NOMO-1 (cell line): ENCODE results near the gene STAT5A.
A peak's percentile ranks its signal among the peaks of the same experiment; 100 is the strongest.
"Not testable (repeated sequence)": the region's sequence is repeated elsewhere in the genome, so short reads cannot be mapped to it uniquely, and the experiment has no call there.

ENCODE experiments used
- DNase-seq, 2 experiments: peaks; one replicate each; lab custom pipeline; 2025; ENCODE audit not compliant: unreplicated experiment in 2 of 2; lab: John Stamatoyannopoulos, UW

Gene STAT5A

DNA sequence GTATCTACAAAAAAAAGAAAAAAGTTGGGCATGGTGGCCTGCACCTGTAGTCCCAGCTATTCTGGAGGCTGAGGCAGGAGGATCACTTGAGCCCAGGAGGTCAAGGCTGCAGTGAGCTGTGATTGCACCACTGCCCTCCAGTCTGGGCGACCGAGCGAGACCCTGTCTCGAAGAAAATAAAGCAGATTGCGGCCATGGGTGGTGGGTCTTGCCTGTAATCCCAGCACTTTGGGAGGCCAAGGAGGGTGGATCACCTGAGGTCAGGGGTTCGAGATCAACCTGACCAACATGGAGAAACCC is 16.7 kb downstream of the STAT5A start:
- DNase-seq = not testable (repeated sequence)

DNA sequence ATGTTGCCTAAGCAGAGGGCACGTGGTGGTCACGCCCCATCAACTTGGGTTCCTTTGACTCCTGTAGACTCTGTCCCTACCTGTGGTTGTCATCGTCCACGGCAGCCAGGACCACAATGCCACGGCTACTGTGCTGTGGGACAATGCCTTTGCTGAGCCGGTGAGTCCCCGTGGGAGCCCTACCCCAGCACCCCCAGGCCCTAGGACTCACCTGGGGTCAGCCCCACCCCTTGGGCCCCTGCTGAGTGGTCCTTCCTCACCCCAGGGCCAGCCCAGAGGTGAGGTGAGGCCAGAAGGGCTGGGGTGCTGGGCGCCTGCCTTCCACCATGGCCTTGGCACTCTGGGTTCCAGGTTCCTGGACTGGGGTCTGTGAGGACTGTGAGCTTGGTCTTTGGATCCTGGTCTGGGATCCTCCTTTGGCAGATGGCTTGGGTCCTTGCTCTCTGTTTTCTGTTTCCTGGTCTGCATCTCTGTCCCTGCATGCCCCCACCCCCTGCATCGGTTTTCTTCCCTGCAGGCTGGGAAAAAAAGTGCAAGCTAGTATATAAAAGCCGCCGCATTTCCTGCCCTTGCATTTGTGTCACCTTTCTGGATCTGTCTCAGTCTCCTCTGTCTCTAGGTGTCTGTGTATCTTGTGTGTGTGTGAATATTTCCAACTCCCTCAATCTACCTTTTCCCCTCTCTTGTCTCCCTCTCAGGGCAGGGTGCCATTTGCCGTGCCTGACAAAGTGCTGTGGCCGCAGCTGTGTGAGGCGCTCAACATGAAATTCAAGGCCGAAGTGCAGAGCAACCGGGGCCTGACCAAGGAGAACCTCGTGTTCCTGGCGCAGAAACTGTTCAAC is 17.5 kb downstream of the STAT5A start:
- no peak for DNase-seq

DNA sequence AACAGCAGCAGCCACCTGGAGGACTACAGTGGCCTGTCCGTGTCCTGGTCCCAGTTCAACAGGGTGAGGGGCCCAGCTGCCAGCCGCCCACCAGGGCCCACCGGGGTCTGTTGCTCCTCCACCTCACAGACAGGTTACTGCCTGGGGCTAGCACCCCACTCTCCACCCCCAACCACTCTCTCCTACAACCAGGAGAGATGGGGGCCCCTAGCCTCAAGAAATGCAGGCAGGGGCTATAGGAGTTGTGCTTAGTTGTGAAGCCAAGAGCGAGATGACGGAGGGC is 18.0 kb downstream of the STAT5A start:
- no peak for DNase-seq

DNA sequence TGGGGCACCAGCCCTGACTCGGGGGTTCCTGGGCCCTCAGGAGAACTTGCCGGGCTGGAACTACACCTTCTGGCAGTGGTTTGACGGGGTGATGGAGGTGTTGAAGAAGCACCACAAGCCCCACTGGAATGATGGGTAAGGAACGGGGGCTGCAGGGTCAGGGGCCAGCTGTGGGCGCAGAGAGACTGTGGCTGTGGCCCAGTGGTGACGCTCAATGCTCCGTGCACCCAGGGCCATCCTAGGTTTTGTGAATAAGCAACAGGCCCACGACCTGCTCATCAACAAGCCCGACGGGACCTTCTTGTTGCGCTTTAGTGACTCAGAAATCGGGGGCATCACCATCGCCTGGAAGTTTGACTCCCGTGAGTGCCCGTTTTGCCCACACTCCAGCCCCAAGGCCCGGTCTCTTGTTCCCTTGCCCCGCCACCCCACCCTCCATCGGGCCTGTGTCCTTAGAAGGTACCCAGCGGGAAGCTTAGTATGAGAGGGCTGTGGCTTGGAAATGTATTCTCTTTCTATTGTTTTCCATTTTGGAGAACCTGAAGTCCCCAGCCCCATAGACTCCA is 19.1 kb downstream of the STAT5A start:
- no peak for DNase-seq

DNA sequence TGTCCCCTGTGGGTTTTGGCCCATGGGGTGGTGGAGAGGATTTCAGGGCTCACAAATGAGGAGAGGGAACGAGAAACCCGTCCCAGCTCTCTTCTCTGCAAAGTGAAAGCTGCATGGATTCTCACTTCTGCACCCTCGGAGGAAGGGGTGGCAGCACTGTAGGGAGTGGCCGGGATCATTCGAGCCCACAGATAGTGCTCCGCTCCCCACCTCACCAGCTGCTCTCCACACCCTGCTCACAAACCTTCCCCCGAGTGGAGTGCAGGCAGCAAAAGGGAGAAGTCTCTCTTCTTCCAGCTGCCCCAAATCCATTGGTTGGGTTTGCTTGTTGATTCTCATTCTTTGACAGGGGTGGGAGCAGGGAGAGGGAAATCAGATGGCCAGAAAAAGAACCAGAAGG is 20.1 kb downstream of the STAT5A start:
- no peak for DNase-seq

DNA sequence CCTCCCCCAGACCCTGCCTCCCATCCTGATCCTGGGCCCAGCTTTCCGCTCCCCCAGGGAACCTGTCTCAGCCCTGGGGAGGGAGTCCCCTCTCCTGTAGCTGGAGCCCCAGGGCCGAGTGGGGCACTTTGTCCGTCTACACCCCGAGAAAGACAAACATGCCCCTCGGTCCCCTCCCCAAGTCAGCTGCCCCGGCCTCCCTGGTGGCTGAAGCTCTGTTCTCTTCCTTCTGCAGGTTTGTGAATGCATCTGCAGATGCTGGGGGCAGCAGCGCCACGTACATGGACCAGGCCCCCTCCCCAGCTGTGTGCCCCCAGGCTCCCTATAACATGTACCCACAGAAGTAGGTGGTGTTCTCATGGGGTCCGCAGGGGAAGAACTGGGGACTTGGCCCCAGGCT is 20.8 kb downstream of the STAT5A start:
- DNase-seq = no peak

DNA sequence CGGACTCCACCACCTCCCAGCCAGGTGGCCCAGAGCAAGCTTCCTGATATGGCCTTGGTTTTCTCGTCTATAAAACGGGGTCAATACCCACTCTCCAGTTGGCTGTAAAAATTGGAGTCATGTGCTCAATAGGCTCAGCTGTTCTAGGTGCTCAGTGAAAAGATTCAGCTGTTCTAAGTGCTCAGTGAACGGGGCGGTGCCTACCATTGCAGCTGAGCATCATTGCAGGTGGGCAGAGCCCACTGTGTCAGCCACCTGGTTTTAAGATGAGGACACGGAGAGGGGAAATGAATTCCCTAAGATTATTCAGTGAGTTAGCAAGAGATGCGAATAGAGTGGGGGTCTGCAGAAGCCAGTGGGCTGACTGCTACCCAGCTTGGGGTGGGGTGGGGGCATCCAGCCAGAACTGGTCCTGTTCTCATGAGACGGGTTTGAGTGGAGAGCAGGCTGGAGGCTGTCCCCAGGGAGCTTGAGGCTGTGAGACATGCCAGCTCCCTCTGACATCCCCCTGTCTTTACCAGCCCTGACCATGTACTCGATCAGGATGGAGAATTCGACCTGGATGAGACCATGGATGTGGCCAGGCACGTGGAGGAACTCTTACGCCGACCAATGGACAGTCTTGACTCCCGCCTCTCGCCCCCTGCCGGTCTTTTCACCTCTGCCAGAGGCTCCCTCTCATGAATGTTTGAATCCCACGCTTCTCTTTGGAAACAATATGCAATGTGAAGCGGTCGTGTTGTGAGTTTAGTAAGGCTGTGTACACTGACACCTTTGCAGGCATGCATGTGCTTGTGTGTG is 21.9 kb downstream of the STAT5A start:
- no peak for DNase-seq

DNA sequence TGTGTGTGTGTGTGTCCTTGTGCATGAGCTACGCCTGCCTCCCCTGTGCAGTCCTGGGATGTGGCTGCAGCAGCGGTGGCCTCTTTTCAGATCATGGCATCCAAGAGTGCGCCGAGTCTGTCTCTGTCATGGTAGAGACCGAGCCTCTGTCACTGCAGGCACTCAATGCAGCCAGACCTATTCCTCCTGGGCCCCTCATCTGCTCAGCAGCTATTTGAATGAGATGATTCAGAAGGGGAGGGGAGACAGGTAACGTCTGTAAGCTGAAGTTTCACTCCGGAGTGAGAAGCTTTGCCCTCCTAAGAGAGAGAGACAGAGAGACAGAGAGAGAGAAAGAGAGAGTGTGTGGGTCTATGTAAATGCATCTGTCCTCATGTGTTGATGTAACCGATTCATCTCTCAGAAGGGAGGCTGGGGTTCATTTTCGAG is 22.5 kb downstream of the STAT5A start:
- DNase-seq = no peak

DNA sequence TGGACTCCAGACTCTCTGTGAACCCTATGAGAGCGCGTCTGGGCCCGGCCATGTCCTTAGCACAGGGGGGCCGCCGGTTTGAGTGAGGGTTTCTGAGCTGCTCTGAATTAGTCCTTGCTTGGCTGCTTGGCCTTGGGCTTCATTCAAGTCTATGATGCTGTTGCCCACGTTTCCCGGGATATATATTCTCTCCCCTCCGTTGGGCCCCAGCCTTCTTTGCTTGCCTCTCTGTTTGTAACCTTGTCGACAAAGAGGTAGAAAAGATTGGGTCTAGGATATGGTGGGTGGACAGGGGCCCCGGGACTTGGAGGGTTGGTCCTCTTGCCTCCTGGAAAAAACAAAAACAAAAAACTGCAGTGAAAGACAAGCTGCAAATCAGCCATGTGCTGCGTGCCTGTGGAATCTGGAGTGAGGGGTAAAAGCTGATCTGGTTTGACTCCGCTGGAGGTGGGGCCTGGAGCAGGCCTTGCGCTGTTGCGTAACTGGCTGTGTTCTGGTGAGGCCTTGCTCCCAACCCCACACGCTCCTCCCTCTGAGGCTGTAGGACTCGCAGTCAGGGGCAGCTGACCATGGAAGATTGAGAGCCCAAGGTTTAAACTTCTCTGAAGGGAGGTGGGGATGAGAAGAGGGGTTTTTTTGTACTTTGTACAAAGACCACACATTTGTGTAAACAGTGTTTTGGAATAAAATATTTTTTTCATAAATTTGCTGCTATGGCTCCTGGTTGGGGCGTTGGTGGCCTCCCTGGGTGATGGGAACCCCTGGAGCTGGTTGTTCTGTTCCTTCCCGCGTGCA is 23.1 kb downstream of the STAT5A start:
- DNase-seq = peak; percentile 80 to 92

DNA sequence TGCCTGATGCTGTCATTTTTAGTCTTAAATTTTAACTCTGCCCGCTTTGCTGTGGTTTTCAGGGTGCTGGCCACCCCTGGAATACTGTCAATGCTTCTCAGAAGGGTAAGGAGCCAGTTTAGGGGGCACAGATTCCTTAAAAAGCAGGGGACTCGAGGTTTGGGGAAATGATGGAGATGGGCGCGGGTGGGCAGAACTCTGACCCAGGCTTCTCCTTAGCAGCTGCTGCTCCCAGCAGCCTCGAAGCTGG is 23.7 kb downstream of the STAT5A start:
- DNase-seq = no peak

DNA sequence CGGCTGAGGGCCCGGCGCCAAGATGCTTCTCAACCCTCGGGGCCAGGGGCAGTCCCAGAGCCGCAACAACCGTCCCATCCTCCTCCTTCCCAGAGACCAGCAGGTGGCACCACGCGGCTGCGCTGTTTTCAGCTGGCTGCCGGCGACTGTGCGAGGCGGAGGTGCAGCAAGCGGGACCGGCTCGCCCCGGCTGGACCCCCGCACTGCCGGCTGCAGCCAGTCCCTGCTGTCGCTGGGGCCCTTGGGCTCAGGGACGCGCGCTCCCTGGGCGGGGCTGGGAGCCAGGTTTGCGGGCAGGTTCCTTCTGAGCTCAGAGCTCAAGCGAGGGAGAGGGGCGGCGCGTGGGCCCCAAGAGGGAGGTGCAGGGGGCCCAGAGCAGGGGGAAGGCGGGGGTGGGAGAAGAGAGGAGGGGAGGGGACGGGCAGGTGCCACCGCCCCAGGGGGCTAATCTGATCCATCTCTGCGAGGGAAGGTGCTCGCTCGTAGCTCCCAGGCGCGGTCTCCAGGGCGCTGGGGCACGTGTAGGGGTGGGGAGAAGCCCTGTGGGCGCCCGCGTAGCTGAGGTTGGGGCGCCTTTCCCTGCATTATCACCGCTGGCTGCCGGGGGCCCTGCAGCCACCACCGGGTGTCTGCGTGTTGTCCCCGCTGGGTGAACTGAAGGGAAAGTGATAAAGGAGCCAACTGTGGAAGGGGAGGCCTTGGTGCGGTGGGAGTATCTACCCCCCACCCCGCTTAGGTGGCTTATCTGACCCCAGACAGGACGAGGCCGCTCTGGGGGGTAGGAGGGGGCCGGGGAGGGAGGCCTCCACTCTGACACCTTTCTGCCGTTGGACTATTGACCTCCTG is 24.2 kb downstream of the STAT5A start:
- DNase-seq = no peak

DNA sequence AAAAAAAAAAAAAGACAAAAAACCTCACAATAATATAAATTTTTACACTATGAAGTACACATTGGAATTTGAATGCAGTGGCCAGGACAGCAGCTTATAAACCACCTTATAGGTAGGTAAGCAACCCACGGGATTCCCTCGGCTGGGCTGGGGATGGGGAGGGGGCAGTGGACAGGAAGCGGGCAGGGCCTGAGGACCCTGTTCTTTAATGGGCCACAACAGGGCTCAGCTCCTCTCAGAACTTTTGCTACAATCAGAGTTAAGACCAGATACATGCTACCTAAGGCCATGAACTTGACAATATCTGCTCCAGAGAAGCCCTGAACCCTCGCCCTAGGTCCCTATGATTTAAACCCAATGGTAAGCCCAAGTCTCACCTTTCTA is 25.1 kb downstream of the STAT5A start:
- no peak for DNase-seq

DNA sequence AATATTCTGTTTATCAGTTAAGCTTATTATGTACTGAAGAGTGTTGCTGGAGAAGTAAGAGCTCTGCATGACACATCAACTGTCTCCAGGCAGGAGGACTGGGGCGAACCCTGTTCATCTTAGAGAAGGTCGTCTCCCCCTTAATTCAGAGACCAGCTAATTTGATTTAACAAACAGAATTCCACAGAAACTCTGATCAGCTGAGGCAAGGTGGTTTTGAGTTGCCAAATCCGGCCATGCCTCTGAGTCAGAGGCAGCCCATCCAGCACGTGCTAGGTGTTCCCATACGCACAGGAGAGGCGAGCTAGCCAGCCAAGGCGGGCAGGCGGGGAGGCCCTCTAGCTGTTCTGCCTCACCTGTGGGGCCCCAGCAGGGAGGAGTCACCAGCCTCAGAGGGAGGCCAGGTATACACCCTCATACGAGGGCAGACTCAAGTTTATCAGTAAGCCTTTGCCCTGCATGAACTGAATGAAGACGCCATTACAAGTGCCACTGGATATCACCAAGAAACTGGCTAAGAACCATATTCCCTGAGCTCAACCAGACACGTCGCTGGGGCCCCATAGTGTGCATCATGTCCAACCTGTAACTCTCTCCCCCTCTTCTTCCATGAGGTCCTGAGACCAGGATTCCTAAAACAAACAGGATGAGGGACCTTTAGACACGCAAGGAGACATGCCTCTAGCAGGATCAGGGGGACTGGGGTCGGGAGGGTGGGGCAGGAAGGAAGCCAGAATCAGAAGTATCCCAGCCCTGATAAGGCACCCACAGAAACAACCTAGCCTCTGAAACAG is 25.7 kb downstream of the STAT5A start:
- DNase-seq = no peak

DNA sequence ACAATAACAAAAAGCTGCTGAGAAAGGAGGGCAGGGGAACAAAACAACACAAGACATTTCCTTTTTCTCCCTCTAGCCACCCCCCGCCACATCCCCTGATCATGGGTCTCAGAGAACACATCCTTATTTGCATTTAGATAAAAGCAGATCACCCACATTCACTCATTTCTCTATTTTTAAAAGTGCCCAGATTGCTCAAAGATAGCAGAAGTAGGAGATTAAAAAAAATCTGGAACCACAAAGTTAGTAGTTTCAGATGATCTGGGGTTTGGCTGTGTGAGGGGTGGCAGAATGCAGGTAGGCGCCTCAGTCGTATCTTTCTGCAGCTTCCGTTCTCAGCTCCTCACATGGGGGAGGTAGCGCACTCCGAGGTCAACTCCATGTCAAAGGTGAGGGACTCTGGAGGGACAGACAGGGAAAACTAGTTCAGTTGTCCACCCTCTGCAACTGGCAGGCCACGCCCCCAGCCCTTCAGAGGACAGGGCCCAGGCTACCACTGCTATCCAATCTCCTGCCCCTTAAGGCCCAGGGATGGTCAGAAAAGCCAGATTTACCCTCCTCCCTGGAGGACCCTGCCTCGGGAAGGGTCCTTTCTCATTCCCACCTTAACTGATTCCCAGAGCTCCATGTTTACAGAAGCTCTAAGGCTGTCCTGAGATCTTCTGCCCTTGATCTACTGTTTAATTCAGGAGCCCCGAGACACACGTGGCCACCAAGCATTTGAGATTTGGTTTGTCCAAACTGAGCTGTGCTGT is 27.3 kb downstream of the STAT5A start:
- DNase-seq = no peak

DNA sequence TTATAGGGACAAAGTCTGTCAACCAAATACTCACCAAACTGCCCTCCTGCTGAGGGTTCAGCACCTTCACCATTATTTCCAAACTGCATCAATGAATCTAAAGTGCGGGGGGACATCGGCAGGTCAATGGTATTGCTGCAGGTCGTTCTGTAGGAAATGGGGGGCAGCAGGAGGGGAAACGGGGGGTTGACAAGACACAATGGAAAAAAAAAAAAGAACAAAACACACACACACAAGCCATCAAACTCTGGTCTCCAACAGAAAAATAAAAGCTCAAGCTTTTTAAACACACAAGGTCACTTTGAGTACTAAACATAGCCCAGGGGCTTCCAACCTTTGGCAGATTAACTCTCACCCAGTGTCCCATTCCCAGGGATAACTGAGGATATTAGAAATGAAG is 28.5 kb downstream of the STAT5A start:
- no peak for DNase-seq

DNA sequence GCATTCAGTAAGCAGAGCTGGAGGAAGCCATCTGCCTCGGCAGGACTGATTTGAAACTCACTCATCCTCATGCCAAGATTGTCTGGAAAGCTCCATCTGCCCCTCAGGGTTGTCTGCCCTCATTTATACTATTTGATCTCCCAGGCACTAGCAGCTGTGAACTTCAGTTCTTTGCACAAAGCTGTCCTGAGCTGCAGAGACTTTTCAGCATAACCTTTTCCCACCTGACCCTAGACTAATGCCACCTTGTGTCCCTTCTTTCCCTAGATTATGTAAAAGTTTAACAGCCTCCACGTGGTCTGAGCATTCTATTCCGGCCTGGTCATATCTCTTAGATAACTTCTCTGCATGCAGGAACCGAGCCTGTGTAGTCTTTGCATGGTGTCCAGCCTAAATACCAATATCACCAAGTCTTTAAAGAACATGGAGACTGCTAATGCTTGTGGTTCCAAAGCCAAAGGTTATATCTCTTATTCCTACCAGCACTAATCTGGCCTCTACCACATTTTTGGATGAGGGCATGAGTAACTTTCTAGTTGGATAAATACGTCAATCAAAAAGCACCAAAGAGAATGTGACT is 29.1 kb downstream of the STAT5A start:
- DNase-seq = no peak

DNA sequence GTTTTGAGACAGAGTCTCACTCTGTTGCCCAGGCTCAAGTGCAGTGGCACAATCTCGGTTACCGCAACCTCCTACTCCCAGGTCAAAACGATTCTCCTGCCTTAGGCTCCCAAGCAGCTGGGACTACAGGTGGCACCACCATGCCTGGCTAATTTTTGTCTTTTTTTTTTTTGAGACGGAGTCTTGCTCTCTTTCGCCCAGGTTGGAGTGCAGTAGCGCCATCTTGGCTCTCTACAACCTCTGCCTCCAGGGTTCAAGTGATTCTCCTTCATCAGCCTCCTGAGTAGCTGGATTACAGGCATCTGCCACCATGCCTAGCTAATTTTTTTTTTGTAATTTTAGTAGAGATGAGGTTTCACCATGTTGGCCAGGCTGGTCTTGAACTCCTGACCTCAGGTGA is 29.7 kb downstream of the STAT5A start:
- not testable (repeated sequence) for DNase-seq

DNA sequence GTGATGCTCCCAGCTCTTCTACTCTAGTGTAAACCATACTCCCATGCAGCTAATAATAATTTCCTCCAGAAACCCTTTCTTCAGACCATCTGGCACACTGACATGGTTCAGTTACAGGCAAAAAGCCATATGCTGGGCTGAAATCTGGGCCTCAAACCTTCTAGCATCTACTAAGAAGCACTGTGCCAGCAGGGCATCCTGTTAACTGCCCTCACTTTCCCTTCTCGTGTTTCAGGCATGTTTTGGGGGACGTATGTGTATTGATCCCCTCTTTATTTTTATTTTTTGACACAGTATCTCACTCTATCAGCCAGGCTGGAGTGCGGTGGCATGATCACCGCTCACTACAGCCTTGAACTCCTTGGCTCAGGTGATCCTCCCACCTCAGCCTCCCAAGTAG is 33.3 kb downstream of the STAT5A start:
- DNase-seq = no peak
